Adipocyte (in vitro differentiated cells): ENCODE measurements around the gene MRPL49.
A peak's percentile ranks its signal among the peaks of the same experiment; 100 is the strongest.
"Not testable (repeated sequence)": the region's sequence is repeated elsewhere in the genome, so short reads cannot be mapped to it uniquely, and the experiment has no call there.

Experiments used
- DNase-seq: peaks from one replicate; pipeline ENCODE4 v3.0.0-alpha.2; 2015; ENCODE audit warnings: low read depth
- H3K27me3 ChIP-seq: replicated peaks from 2 replicates; pipeline ENCODE4 v1.7.0; 2013; ENCODE audit warnings: mild to moderate bottlenecking, low read length, moderate library complexity; ENCODE audit not compliant: control insufficient read depth, insufficient read depth
- H3K36me3 ChIP-seq: 2 replicates; pipeline ENCODE4 v1.7.0; 2013; ENCODE audit warnings: low read length, mild to moderate bottlenecking, moderate library complexity; ENCODE audit not compliant: control insufficient read depth, insufficient read depth, severe bottlenecking
- H3K4me1 ChIP-seq: 2 replicates; pipeline ENCODE4 v1.7.0; 2013; ENCODE audit warnings: mild to moderate bottlenecking, low read length, moderate library complexity; ENCODE audit not compliant: control insufficient read depth, insufficient read depth
- H3K4me3 ChIP-seq: 2 replicates; pipeline ENCODE4 v1.7.0; 2013; ENCODE audit warnings: mild to moderate bottlenecking, low read length, moderate library complexity
- H3K9ac ChIP-seq: 2 replicates; pipeline ENCODE4 v1.7.0; 2013; ENCODE audit warnings: mild to moderate bottlenecking, low read length, moderate library complexity
- H3K9me3 ChIP-seq: 2 replicates; pipeline ENCODE4 v1.7.0; 2013; ENCODE audit warnings: mild to moderate bottlenecking, low read length, moderate library complexity; ENCODE audit not compliant: control insufficient read depth

Gene MRPL49

GRCh38 chr11:65113361-65113756 is 8.8 kb upstream of the MRPL49 start:
- no peak for DNase-seq
- H3K9ac ChIP-seq = peak overlapping the region; percentile 86
- H3K36me3 ChIP-seq = peaks cover 23% of the 10 kb centered on the region
- H3K9me3 ChIP-seq = no peaks in the 10 kb centered on the region
- H3K4me3 ChIP-seq = peak overlapping the region; percentile 82
- H3K4me1 ChIP-seq = peaks cover 36% of the 10 kb centered on the region
- no peaks in the 10 kb centered on the region for H3K27me3 ChIP-seq

- no peaks in the 10 kb centered on the region for H3K27me3 ChIP-seq
- no peak for DNase-seq
- H3K9me3 ChIP-seq = no peaks in the 10 kb centered on the region
- H3K36me3 ChIP-seq = peaks cover 24% of the 10 kb centered on the region
- no peak overlapping the region for H3K4me3 ChIP-seq
- H3K4me1 ChIP-seq = peaks cover 36% of the 10 kb centered on the region
- H3K9ac ChIP-seq = no peak overlapping the region
Observed at GRCh38 chr11:65113839-65114238, 8.3 kb upstream of the MRPL49 start.

DNA sequence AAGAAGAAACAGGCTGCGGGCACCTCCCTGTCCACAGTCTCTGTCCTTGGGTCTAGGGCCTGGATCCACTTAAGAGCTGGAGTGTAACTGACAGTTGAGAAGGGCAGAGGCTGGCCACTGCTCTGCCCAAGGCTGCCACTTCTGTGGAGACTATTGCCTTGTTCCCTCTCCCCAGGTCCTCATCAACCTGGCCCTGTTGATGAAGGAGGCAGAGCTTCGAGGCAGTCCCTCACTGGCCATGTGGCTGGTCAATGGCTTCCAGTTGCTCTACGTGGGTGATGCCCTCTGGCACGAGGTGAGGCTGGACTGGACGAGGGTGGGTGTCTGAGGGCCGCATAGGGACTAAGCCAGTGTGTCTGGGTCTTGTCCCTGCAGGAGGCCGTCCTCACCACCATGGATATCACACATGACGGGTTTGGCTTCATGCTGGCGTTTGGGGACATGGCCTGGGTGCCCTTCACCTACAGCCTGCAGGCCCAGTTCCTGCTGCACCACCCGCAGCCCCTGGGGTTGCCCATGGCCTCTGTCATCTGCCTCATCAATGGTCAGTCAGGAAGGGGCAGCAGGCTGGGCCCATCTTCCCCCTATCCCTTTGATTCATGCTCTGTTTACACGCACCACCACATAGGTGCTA is 7.5 kb upstream of the MRPL49 start:
- H3K9me3 ChIP-seq = no peaks in the 10 kb centered on the region
- no peak overlapping the region for H3K9ac ChIP-seq
- DNase-seq = no peak
- peaks cover 24% of the 10 kb centered on the region for H3K36me3 ChIP-seq
- no peaks in the 10 kb centered on the region for H3K27me3 ChIP-seq
- H3K4me3 ChIP-seq = no peak overlapping the region
- H3K4me1 ChIP-seq = peaks cover 36% of the 10 kb centered on the region

DNA sequence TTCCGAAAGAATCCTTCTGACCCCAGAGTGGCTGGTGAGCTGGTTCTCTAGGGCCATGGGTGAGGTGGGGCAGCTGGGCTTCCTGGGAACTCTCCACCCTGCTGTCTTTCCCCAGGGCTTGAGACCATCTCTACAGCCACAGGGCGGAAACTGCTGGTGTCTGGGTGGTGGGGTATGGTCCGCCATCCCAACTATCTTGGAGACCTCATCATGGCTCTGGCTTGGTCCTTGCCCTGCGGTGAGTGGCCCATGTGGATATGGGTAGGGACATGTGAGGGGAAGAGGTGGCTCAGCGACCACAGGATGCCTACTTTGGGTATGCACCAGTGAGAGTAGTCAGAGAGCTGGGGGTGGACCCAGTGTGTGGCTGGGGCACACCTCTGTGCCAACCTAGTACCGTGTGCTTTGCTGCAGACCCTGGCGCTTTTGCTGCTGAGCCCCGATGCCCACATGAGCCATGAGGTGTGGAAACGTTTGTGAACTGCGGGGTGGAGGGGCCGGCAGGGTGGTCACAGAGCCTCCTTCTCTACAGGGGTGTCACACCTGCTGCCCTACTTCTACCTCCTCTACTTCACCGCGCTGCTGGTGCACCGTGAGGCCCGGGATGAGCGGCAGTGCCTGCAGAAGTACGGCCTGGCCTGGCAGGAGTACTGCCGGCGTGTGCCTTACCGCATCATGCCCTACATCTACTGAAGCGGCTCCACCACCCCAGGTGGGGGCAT is 6.6 kb upstream of the MRPL49 start:
- Histone ChIP-seq H3K4me3 (no peak overlapping the region), H3K4me1 (peaks cover 35% of the 10 kb centered on the region), H3K9ac (no peak overlapping the region), H3K9me3 (no peaks in the 10 kb centered on the region), H3K27me3 (no peaks in the 10 kb centered on the region), H3K36me3 (peaks cover 32% of the 10 kb centered on the region)
- DNase-seq = no peak

GRCh38 chr11:65116370-65117205 is 5.5 kb upstream of the MRPL49 start:
- H3K27me3 ChIP-seq = no peaks in the 10 kb centered on the region
- H3K9me3 ChIP-seq = no peaks in the 10 kb centered on the region
- peak overlapping the region; percentile 93 for H3K9ac ChIP-seq
- peak overlapping the region; percentile 90 for H3K4me3 ChIP-seq
- H3K4me1 ChIP-seq = peaks cover 33% of the 10 kb centered on the region
- peaks cover 39% of the 10 kb centered on the region for H3K36me3 ChIP-seq
- DNase-seq = peak; percentile 75

DNA sequence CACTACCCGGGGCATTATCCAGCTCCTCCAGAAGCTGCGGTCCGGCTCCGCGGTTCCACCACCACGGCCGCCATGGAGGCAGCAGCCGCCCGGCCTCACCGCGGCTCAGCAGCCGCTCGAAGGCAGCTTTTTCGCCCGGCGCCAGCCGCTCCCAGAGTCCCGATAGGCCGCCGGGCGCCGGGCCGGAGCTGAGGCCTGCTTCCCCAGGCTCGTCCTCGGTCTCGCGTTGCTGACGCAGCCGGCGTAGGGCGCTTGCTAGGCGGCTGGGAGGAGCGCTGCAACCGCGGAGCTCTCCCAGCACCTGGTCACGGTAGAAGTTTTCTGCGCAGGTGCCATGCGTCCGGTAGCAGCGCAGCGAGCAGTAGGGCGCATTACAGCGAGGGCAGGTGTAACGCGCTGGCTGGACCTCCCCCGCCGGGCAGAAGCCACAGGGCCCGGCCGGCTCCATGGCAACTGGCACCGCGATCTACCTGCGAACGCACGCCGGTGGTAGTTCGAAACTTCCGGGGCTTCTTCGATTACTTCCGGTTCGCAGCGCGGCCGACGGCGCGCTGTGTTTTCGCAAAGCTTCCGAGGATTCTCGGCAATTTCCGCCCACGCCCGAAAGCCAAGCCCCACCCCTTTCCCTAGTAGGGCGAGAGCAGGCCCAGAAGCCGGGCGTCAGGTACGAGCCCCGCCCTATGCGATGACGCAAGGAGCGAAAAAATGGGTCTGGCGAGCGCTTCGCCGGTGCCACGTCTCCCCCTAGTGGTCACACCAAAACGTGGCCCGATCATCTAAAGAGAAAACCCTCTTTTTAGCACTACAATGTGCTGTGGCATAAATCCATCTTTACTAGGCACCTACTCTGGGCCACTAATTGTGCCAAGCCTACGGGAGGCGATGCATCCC is 4.7 kb upstream of the MRPL49 start, which contains the start of gene ZNHIT2:
ZNHIT2 (minus strand) TSS at position 496 of the 891 bp plus-strand sequence; CDS start at position 448, 48 bp downstream.
- peak; percentile 100 for DNase-seq
- no peaks in the 10 kb centered on the region for H3K9me3 ChIP-seq
- peak within 1 kb of the TSS; percentile 93 for H3K9ac ChIP-seq
- H3K4me1 ChIP-seq = peaks cover 30% of the 10 kb centered on the region
- peak within 1 kb of the TSS; percentile 90 for H3K4me3 ChIP-seq
- no peaks in the 10 kb centered on the region for H3K27me3 ChIP-seq
- peaks cover 39% of the 10 kb centered on the region for H3K36me3 ChIP-seq

GRCh38 chr11:65118097-65118837 is 3.9 kb upstream of the MRPL49 start:
- Histone ChIP-seq H3K27me3 (no peaks in the 10 kb centered on the region), H3K4me3 (no peak overlapping the region), H3K9me3 (no peaks in the 10 kb centered on the region), H3K9ac (peak overlapping the region; percentile 93), H3K36me3 (peaks cover 39% of the 10 kb centered on the region), H3K4me1 (peaks cover 28% of the 10 kb centered on the region)
- DNase-seq = no peak

GRCh38 chr11:65118891-65119669 is 3.0 kb upstream of the MRPL49 start:
- H3K27me3 ChIP-seq = not testable (repeated sequence)

GRCh38 chr11:65119670-65119995 is 2.5 kb upstream of the MRPL49 start:
- H3K36me3 ChIP-seq = peaks cover 41% of the 10 kb centered on the region
- no peak for DNase-seq
- peak overlapping the region; percentile 64 for H3K9ac ChIP-seq
- H3K4me1 ChIP-seq = peaks cover 26% of the 10 kb centered on the region
- no peaks in the 10 kb centered on the region for H3K9me3 ChIP-seq
- no peaks in the 10 kb centered on the region for H3K27me3 ChIP-seq
- no peak overlapping the region for H3K4me3 ChIP-seq

More at GRCh38 chr11:65118891-65119669, 3.0 kb upstream of the MRPL49 start:
- not testable (repeated sequence) for H3K9me3 ChIP-seq, H3K4me3 ChIP-seq, DNase-seq
- peaks cover 39% of the 10 kb centered on the region for H3K36me3 ChIP-seq
- peak overlapping the region; percentile 93 for H3K9ac ChIP-seq
- peaks cover 26% of the 10 kb centered on the region for H3K4me1 ChIP-seq
